Activated CD4-positive, alpha-beta T cell treated with anti-CD3 and anti-CD28 coated beads, Interleukin-2, amount 10 ng/mL, durations not matched to agents 24 days and 14 days (primary cell): ENCODE results near the gene SLC25A42. TPM values are rescaled to one million over a fixed set of nuclear protein-coding genes. Genes with fewer than 3 reads are reported as not detected.

Experiments
- DNase-seq: peaks from one replicate; pipeline ENCODE4 v3.0.0; 2022
- H3K27ac Mint-ChIP-seq: one replicate; pipeline ENCODE4 v1.8.0; 2022; ENCODE audit warnings: mild to moderate bottlenecking, mixed read lengths
- H3K27me3 Mint-ChIP-seq: one replicate; pipeline ENCODE4 v1.8.0; 2022; ENCODE audit warnings: mixed read lengths
- H3K36me3 Mint-ChIP-seq: one replicate; pipeline ENCODE4 v1.8.0; 2022; ENCODE audit warnings: low read depth, mild to moderate bottlenecking, mixed read lengths
- H3K4me1 Mint-ChIP-seq: one replicate; pipeline ENCODE4 v1.8.0; 2021; ENCODE audit warnings: mixed read lengths
- H3K4me3 Mint-ChIP-seq: one replicate; pipeline ENCODE4 v1.8.0; 2022; ENCODE audit warnings: mild to moderate bottlenecking, moderate library complexity, mixed read lengths
- H3K9me3 Mint-ChIP-seq: one replicate; pipeline ENCODE4 v1.8.0; 2021; ENCODE audit warnings: mixed read lengths
- intact Hi-C: fragments of 100-400 bp; cut with micrococcal nuclease; formaldehyde crosslinking; loops from one replicate; pipeline ENCODE4 v1.15.1; 2023
- total RNA-seq: library from RNA; stranded (reverse); gene quantifications from 2 replicates; pipeline ENCODE4 v1.2.3, GENCODE V29; 2022

The SLC25A42 gene
- total RNA-seq, 1 donor from 2014 or later = 8.0 TPM

- DNase-seq = peak; percentile 94
- peak overlapping the region; percentile 96 for H3K27ac Mint-ChIP-seq
- peaks cover 36% of the 10 kb centered on the region for H3K36me3 Mint-ChIP-seq
- peak overlapping the region; percentile 95 for H3K4me3 Mint-ChIP-seq
- H3K27me3 Mint-ChIP-seq = peaks cover 1% of the 10 kb centered on the region
- H3K9me3 Mint-ChIP-seq = no peaks in the 10 kb centered on the region
- H3K4me1 Mint-ChIP-seq = peaks cover 35% of the 10 kb centered on the region
- intact Hi-C loops = loop anchor here (5.0 kb wide), 1 partner anchor 202 kb away; the partner anchor contains the start of gene UPF1
Measured at GRCh38 chr19:19034204-19034624, 29.6 kb upstream of the SLC25A42 start.

DNA sequence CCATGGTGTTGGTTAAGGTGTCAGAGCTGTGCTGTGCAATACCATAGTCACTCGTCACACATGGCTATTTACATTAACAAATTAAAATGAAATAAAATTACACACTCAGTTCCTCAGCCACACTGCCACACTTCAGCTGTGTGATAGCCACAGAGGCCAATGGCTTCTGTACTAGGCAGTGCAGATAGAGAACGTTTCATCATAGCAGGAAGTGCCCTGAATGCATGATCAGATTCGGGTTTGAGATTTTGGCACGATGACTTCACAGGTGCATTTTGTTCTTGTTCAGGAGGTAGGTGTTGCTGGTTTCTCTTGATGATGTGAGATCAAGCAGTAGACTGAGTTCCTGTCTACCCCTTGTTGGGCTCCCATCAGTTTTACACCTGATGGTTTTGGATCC, 23.9 kb upstream of the SLC25A42 start:
- peaks cover 28% of the 10 kb centered on the region for H3K36me3 Mint-ChIP-seq
- DNase-seq = peak; percentile 69
- no peaks in the 10 kb centered on the region for H3K27me3 Mint-ChIP-seq
- no peaks in the 10 kb centered on the region for H3K9me3 Mint-ChIP-seq
- no peak overlapping the region for H3K27ac Mint-ChIP-seq
- peaks cover 25% of the 10 kb centered on the region for H3K4me1 Mint-ChIP-seq
- intact Hi-C loops = no loop called here
- H3K4me3 Mint-ChIP-seq = no peak overlapping the region

GRCh38 chr19:19040417-19040816, 23.4 kb upstream of the SLC25A42 start:
- H3K4me3 Mint-ChIP-seq = no peak overlapping the region
- no peak for DNase-seq
- H3K27me3 Mint-ChIP-seq = no peaks in the 10 kb centered on the region
- peaks cover 32% of the 10 kb centered on the region for H3K36me3 Mint-ChIP-seq
- H3K9me3 Mint-ChIP-seq = no peaks in the 10 kb centered on the region
- no peak overlapping the region for H3K27ac Mint-ChIP-seq
- H3K4me1 Mint-ChIP-seq = peaks cover 23% of the 10 kb centered on the region
- intact Hi-C loops = no loop called here

DNA sequence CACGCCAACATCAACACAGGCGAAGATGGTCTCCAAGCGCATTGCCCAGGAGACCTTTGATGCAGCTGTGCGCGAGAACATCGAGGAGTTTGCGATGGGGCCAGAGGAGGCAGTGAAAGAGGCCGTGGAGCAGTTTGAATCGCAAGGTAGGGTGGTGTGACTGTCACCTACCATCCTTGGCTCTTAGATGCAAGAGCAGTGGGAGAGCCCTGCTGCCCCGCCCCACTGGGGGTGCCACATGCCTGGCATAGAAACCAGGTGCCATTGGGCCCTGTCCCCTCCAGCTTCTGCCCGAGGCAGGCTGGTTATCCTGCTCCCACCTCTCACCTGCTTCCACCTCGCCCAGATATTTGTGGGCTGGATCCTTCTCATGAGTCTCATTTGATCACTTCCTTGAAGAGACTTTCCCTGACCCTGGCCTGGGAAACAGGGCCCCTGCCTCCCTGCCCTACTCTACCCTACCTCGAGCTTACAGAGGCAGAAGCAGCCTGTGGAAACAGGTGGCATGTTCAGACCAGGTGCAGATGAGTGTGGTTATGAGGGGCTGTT, 21.0 kb upstream of the SLC25A42 start:
- DNase-seq = no peak
- no peaks in the 10 kb centered on the region for H3K9me3 Mint-ChIP-seq
- intact Hi-C loops = no loop called here
- no peaks in the 10 kb centered on the region for H3K27me3 Mint-ChIP-seq
- no peak overlapping the region for H3K27ac Mint-ChIP-seq
- H3K4me3 Mint-ChIP-seq = no peak overlapping the region
- H3K4me1 Mint-ChIP-seq = peaks cover 13% of the 10 kb centered on the region
- peaks cover 31% of the 10 kb centered on the region for H3K36me3 Mint-ChIP-seq

GRCh38 chr19:19043481-19043880, 20.3 kb upstream of the SLC25A42 start:
- no peak overlapping the region for H3K27ac Mint-ChIP-seq
- no peaks in the 10 kb centered on the region for H3K9me3 Mint-ChIP-seq
- peaks cover 13% of the 10 kb centered on the region for H3K4me1 Mint-ChIP-seq
- intact Hi-C loops = no loop called here
- H3K27me3 Mint-ChIP-seq = no peaks in the 10 kb centered on the region
- peaks cover 34% of the 10 kb centered on the region for H3K36me3 Mint-ChIP-seq
- H3K4me3 Mint-ChIP-seq = no peak overlapping the region
- no peak for DNase-seq

DNA sequence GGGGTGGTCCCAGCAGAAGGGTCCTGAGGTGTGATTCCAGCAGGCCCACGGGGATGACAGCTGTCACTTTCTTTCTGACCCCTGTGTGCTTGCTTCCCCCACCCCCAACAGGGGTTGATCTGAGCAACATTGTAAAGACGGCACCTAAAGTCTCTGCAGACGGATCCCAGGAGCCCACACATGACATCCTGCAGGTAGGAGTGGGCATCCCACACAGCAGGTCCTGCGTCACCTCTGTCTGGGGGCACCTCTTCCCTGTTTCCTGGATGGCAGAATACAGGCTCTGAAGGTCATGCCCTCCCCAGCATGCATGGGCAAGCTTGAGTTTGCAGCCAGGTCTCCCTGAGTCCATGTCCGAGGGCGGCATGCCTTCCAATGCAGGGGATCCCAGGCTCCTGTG, 19.9 kb upstream of the SLC25A42 start:
- no peak overlapping the region for H3K4me3 Mint-ChIP-seq
- no peak overlapping the region for H3K27ac Mint-ChIP-seq
- H3K9me3 Mint-ChIP-seq = no peaks in the 10 kb centered on the region
- H3K27me3 Mint-ChIP-seq = no peaks in the 10 kb centered on the region
- DNase-seq = no peak
- peaks cover 13% of the 10 kb centered on the region for H3K4me1 Mint-ChIP-seq
- H3K36me3 Mint-ChIP-seq = peaks cover 36% of the 10 kb centered on the region
- intact Hi-C loops = no loop called here

GRCh38 chr19:19049406-19049805, 14.4 kb upstream of the SLC25A42 start:
- Mint-ChIP-seq H3K27me3 (no peaks in the 10 kb centered on the region), H3K4me3 (no peak overlapping the region), H3K27ac (no peak overlapping the region), H3K36me3 (peaks cover 53% of the 10 kb centered on the region), H3K4me1 (no peaks in the 10 kb centered on the region), H3K9me3 (no peaks in the 10 kb centered on the region)
- intact Hi-C loops = no loop called here
- DNase-seq = no peak

- H3K4me3 Mint-ChIP-seq = no peak overlapping the region
- H3K36me3 Mint-ChIP-seq = peaks cover 50% of the 10 kb centered on the region
- DNase-seq = no peak
- no peak overlapping the region for H3K27ac Mint-ChIP-seq
- no peaks in the 10 kb centered on the region for H3K4me1 Mint-ChIP-seq
- intact Hi-C loops = no loop called here
- no peaks in the 10 kb centered on the region for H3K9me3 Mint-ChIP-seq
- no peaks in the 10 kb centered on the region for H3K27me3 Mint-ChIP-seq
Measured at GRCh38 chr19:19050104-19050503, 13.7 kb upstream of the SLC25A42 start.

GRCh38 chr19:19050731-19051130, 13.1 kb upstream of the SLC25A42 start:
- intact Hi-C loops = no loop called here
- no peaks in the 10 kb centered on the region for H3K4me1 Mint-ChIP-seq
- H3K27ac Mint-ChIP-seq = no peak overlapping the region
- no peak overlapping the region for H3K4me3 Mint-ChIP-seq
- DNase-seq = no peak
- H3K27me3 Mint-ChIP-seq = no peaks in the 10 kb centered on the region
- peaks cover 50% of the 10 kb centered on the region for H3K36me3 Mint-ChIP-seq
- no peaks in the 10 kb centered on the region for H3K9me3 Mint-ChIP-seq

DNA sequence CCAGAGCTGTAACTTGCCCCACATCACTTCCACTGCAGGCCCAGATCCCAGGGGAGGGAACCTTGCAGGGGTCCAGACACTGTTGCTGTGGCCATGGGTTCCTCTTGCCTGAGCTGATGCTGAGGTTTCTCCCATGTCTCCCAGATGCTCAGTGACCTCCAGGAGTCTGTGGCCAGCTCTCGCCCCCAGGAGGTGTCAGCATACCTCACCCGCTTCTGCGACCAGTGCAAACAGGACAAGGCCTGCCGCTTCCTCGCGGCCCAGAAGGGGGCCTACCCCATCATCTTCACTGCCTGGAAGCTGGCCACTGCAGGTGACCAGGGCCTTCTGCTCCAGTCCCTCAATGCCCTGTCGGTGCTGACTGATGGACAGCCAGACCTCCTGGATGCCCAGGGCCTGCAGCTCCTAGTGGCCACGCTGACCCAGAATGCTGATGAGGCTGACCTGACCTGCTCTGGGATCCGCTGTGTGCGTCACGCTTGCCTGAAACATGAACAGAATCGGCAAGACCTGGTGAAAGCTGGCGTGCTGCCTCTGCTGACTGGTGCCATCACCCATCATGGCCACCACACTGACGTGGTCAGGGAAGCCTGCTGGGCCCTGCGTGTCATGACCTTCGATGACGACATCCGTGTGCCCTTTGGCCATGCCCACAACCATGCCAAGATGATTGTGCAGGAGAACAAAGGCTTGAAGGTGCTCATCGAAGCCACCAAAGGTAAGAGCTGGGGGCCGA, 12.1 kb upstream of the SLC25A42 start:
- Mint-ChIP-seq H3K9me3 (no peaks in the 10 kb centered on the region), H3K4me1 (no peaks in the 10 kb centered on the region), H3K4me3 (no peak overlapping the region), H3K36me3 (peaks cover 46% of the 10 kb centered on the region), H3K27ac (no peak overlapping the region), H3K27me3 (no peaks in the 10 kb centered on the region)
- intact Hi-C loops = no loop called here
- DNase-seq = no peak

DNA sequence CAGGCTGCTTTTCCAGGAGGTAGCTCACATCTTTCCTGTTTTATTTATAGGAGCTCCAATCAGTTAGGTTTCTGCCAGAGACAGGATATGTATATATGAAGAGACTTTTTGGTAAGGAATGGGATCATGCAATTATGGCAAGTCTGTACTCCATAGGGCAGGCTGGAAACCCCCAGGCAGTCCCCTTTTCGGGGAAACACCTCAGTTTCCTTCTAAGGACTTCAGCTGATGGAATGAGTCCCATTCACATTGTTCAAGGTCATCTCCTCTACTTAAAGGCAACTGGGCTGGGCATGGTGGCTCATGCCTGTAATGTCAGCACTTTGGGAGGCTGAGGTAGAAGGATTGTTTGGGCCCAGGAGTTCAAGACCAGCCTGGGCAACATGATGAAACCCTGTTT, 10.9 kb upstream of the SLC25A42 start:
- intact Hi-C loops = loop anchor here (1.0 kb wide), 1 partner anchor 86 kb away; no protein-coding TSS in a partner anchor
- no peak overlapping the region for H3K4me3 Mint-ChIP-seq

DNA sequence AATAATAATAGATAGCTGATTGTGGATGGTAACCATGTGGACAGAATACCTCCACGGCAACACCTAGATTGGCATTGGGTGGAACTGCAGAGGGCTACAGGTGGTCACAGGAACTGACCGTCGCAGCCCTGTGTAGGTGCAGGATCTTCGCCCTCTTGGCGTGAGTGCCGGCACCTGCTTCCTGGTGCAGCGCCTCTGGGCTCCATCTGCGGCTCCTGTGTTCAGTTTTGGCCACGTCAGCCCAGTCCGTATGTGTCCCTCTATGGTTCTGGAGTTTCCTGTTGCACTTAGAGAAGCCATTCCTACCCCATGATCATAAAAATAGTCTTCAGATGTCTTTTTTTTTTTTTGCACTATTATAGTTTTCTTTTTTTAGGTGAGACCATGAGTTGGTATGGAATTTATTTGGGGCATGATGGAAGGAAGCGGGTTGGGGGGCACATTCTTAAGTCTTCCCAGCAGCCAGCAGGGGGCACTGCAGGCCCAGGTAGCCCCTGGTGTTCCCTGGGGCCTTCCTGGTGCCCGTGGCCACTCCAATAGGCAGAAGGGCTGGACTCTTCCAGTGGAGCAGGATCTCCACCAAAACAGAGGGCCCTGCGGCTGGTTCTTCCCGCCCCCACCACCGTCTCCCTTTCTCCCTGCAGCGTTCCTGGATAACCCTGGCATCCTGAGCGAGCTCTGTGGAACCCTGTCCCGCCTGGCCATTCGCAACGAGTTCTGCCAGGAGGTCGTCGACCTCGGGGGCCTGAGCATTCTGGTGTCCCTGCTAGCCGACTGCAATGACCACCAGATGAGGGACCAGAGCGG, 10.1 kb upstream of the SLC25A42 start:
- intact Hi-C loops = loop anchor here (1.0 kb wide), 1 partner anchor 86 kb away; no protein-coding TSS in a partner anchor
- no peak overlapping the region for H3K27ac Mint-ChIP-seq
- DNase-seq = peak; percentile 86
- no peaks in the 10 kb centered on the region for H3K4me1 Mint-ChIP-seq
- H3K36me3 Mint-ChIP-seq = peaks cover 40% of the 10 kb centered on the region
- no peaks in the 10 kb centered on the region for H3K9me3 Mint-ChIP-seq
- no peaks in the 10 kb centered on the region for H3K27me3 Mint-ChIP-seq
- H3K4me3 Mint-ChIP-seq = no peak overlapping the region

More for the DNA sequence above, 10.9 kb upstream of the SLC25A42 start:
- H3K36me3 Mint-ChIP-seq = peaks cover 42% of the 10 kb centered on the region
- DNase-seq = no peak
- no peaks in the 10 kb centered on the region for H3K27me3 Mint-ChIP-seq
- no peak overlapping the region for H3K27ac Mint-ChIP-seq
- no peaks in the 10 kb centered on the region for H3K4me1 Mint-ChIP-seq
- no peaks in the 10 kb centered on the region for H3K9me3 Mint-ChIP-seq

DNA sequence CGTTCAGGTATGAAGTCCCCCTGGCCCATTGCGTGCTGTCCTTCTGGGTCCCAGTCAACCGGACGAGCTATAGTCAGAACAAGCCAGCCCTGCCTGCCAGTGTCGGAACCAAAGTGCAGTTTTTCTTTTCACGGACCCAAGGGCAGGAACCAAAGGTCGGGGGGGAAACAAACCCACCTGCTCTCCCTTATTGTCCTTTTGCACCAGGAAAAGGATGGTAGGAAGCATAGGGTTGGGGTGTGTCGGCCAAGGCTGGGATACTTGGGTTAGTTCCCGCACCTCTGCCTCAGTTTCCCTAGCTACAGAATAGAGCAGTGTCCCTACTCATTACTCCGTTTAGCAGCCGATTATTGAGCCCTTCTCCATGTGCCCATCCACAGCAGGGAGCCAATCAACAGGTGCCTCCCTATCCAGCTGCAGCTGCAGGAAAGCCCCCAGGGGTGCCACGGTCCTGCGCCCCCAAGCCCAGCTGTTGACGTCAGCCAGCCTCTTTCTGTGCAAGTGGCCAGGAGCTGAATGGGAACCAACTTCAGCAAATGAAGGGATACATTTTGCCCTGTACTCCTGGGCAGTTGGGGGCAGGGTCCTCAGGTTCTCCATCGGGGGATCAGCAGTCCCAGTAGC, 9.4 kb upstream of the SLC25A42 start:
- intact Hi-C loops = no loop called here
- Mint-ChIP-seq H3K27me3 (no peaks in the 10 kb centered on the region), H3K36me3 (peaks cover 38% of the 10 kb centered on the region), H3K27ac (no peak overlapping the region), H3K4me3 (no peak overlapping the region), H3K4me1 (no peaks in the 10 kb centered on the region), H3K9me3 (no peaks in the 10 kb centered on the region)
- no peak for DNase-seq
